ENCODE data around the gene METTL17.

GRCh38 chr14:21001218-21001617 lies 11.4 kb downstream of the METTL17 start:
- no peak for TF ChIP-seq CTCF (IDR thresholded peaks at IDR 0.05; ENCODE audit: extremely low read depth in 1 of 2, insufficient read depth in 1 of 2, low read depth in 1 of 2, low read length in 2 of 2)
- TF ChIP-seq POLR2A (IDR thresholded peaks at IDR 0.05; ENCODE audit: low read depth, low read length), result no peak
- no peak for TF ChIP-seq MYC (IDR thresholded peaks at IDR 0.05; ENCODE audit: low read depth, low read length)
- no peak for TF ChIP-seq EZH2 (IDR thresholded peaks at IDR 0.05; ENCODE audit: borderline replicate concordance, low read depth, low read length, severe bottlenecking)
- TF ChIP-seq POLR2AphosphoS5 (IDR thresholded peaks at IDR 0.05; ENCODE audit: insufficient read depth, low read depth, low read length), result no peak
- no peak for TF ChIP-seq GATA2 (IDR thresholded peaks at IDR 0.05; ENCODE audit: insufficient read depth, insufficient read length, low read depth, low read length)
- no peak for TF ChIP-seq JUN (IDR thresholded peaks at IDR 0.05; ENCODE audit: borderline replicate concordance, insufficient read depth, insufficient read length, low read depth)
- TF ChIP-seq MAX (IDR thresholded peaks at IDR 0.05; ENCODE audit: insufficient read depth, insufficient read length), result no peak

All from endothelial cell of umbilical vein (primary cell).